ENCODE data around the gene HOXA3. TPM values are rescaled to one million over a fixed set of nuclear protein-coding genes. Genes with fewer than 3 reads are reported as not detected.

The HOXA3 gene
- total and polyA plus RNA-seq, 9 of the 15 experiments (the other 6 are each of a cell fraction or from before 2014, with no cell fraction given), result 0.04 to 0.13 TPM; not detected in 7

DNA sequence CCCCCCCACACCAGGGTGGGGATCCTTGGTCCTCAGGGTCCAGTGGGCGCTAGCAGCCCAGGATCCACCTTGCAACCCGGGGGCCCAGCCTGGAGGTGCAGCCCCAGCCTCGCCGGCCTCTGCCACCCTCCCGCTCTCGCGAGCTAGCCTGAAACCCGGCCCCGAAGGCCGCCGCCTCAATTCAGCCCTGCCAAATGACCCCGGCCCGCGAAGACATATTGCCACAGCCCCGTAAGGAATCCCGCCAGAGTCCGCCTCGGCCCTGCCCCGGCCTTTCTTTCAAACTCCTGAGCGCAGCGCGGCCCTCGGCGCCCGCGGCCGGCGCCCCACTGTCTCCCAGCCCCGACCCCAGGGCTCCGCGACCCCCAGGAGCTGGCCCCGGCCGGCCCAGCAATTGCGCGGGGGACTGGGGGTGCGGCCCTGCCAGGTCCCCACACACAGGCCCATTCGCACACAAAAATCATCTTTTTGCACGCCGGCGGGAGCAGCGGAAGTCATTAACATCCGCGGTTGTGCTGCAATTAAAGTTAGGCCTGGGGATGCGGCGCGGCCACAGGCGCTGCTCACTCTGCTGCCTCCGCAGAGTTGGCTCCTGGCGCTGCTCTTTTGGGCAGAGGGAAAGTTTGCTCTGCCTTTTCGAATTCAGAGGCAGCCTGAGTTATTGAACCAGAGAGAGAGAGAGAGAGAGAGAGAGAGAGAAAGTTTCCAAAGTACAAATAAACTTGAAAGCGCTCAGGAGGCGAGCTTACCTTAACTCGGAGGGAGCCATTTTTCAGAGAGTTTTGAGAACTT, 12.9 kb downstream of the HOXA3 start (continued):
- TF ChIP-seq RBM39 (optimal IDR thresholded peaks at IDR 0.05; ENCODE audit: low read depth, low read length), result no peak
- no peak for TF ChIP-seq ZNF140 (CRISPR knock-in tag; IDR thresholded peaks at IDR 0.05)
- no peak for TF ChIP-seq NFATC3 (IDR thresholded peaks at IDR 0.05)

GRCh38 chr7:27138985-27139333, 13.4 kb downstream of the HOXA3 start:
- no peak overlapping the region for H3K4me3 ChIP-seq
- no peak overlapping the region for H3K27ac ChIP-seq (ENCODE audit: extremely low read depth, low read depth, low read length)
- ATAC-seq (no peak), FAIRE-seq (no peak), DNase-seq (ENCODE audit: extremely low read depth in 1 of 4, low spot score in 3 of 4) (no peak)
- no peaks in the 10 kb centered on the region for H3K36me3 ChIP-seq (ENCODE audit: control insufficient read depth, insufficient read depth, low read length)
- POLR2A ChIA-PET, result no interaction called here
- no peak overlapping the region for H3K4me2 ChIP-seq (ENCODE audit: insufficient read depth, low read length)
- intact Hi-C loops (cut with micrococcal nuclease) (no loop called here), in situ Hi-C loops (cut with MboI) (no loop called here)
- no peaks in the 10 kb centered on the region for H4K20me1 ChIP-seq (replicated peaks; ENCODE audit: control insufficient read depth, insufficient read depth, low read length)
- no peaks in the 10 kb centered on the region for H3K9me1 ChIP-seq (ENCODE audit: control insufficient read depth, insufficient read depth, low read length)
- no peaks in the 10 kb centered on the region for H3K79me2 ChIP-seq (ENCODE audit: control insufficient read depth, insufficient read depth, low read length)
- CTCF ChIA-PET (ENCODE audit: low intra/inter-chr PET ratio), result no interaction called here
- H3K4me1 ChIP-seq (replicated peaks in 1 of 2; ENCODE audit: control insufficient read depth in 2 of 2, insufficient read depth in 2 of 2, low read length in 2 of 2), result peaks cover 6 to 7% of the 10 kb centered on the region in 2 experiments; a peak in 2 of 5 replicates
- peaks cover 30 to 62% of the 10 kb centered on the region in 2 experiments for H3K27me3 ChIP-seq (ENCODE audit: control insufficient read depth in 2 of 2, insufficient read depth in 2 of 2, low read length in 2 of 2)
- BruUV-seq (replicated peaks), result no TSS peak
- H3K9me3 ChIP-seq (replicated peaks; ENCODE audit: control insufficient read depth, insufficient read depth, low read depth, low read length), result no peaks in the 10 kb centered on the region
- no peak overlapping the region for H2AFZ ChIP-seq (ENCODE audit: low read depth, low read length)
- 7% methylated on average over 10 of the region's 11 CpGs for WGBS (ENCODE audit: insufficient coverage, low coverage, missing lambda C conversion rate)
- H3K9ac ChIP-seq (ENCODE audit: insufficient read depth in 1 of 2, low read depth in 2 of 2, low read length in 2 of 2), result no peak overlapping the region
- TF ChIP-seq NCOA2 (IDR thresholded peaks at IDR 0.05; ENCODE audit: partially characterized antibody in 2 of 2), result no peak
- no peak for TF ChIP-seq ZNF224 (CRISPR knock-in tag; IDR thresholded peaks at IDR 0.05)
- TF ChIP-seq TCF3 (CRISPR knock-in tag; IDR thresholded peaks at IDR 0.05), result no peak
- TF ChIP-seq ILF3 (IDR thresholded peaks at IDR 0.05; ENCODE audit: borderline replicate concordance), result no peak
- no peak for TF ChIP-seq ZNF445 (CRISPR knock-in tag; IDR thresholded peaks at IDR 0.05; ENCODE audit: low read depth)
- TF ChIP-seq, protein P1, sequence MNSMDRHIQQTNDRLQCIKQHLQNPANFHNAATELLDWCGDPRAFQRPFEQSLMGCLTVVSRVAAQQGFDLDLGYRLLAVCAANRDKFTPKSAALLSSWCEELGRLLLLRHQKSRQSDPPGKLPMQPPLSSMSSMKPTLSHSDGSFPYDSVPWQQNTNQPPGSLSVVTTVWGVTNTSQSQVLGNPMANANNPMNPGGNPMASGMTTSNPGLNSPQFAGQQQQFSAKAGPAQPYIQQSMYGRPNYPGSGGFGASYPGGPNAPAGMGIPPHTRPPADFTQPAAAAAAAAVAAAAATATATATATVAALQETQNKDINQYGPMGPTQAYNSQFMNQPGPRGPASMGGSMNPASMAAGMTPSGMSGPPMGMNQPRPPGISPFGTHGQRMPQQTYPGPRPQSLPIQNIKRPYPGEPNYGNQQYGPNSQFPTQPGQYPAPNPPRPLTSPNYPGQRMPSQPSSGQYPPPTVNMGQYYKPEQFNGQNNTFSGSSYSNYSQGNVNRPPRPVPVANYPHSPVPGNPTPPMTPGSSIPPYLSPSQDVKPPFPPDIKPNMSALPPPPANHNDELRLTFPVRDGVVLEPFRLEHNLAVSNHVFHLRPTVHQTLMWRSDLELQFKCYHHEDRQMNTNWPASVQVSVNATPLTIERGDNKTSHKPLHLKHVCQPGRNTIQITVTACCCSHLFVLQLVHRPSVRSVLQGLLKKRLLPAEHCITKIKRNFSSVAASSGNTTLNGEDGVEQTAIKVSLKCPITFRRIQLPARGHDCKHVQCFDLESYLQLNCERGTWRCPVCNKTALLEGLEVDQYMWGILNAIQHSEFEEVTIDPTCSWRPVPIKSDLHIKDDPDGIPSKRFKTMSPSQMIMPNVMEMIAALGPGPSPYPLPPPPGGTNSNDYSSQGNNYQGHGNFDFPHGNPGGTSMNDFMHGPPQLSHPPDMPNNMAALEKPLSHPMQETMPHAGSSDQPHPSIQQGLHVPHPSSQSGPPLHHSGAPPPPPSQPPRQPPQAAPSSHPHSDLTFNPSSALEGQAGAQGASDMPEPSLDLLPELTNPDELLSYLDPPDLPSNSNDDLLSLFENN (IDR thresholded peaks at IDR 0.05; ENCODE audit: low read depth in 2 of 2, low read length in 2 of 2), result no peak
- no peak for TF ChIP-seq IRF9 (tag; IDR thresholded peaks at IDR 0.05)
- TF ChIP-seq MCM5 (IDR thresholded peaks at IDR 0.05; ENCODE audit: low read depth), result no peak
- TF ChIP-seq RCOR1 (IDR thresholded peaks at IDR 0.05; ENCODE audit: borderline replicate concordance in 1 of 2, low read depth in 2 of 2, low read length in 2 of 2), result no peak
- no peak for TF ChIP-seq FOXK1 (CRISPR knock-in tag; IDR thresholded peaks at IDR 0.05; ENCODE audit: borderline replicate concordance)
- no peak for TF ChIP-seq KLF13 (tag; IDR thresholded peaks at IDR 0.05; ENCODE audit: borderline replicate concordance, low read depth)
- TF ChIP-seq ETS1 (conservative IDR thresholded peaks at IDR 0.05; ENCODE audit: control insufficient read depth, low read depth, low read length), result no peak

All from K562 (cell line).